GM12878 (cell line): ENCODE data around the gene KLHL3. TPM values are rescaled to one million over a fixed set of nuclear protein-coding genes. Genes with fewer than 3 reads are reported as not detected.

Experiments used
- ATAC-seq: fragments of 200-7000 bp; cut with Tn5 transposase; 3 replicates; pipeline ENCODE4 v1.9.1; 2020; ENCODE audit warnings: mild to moderate bottlenecking, moderate library complexity
- BruUV-seq: library from RNA; stranded (reverse); fragments of 400-500 nt; replicated peaks from 2 replicates; lab custom pipeline; 2021; lab: Mats Ljungman, UMichigan
- CTCF ChIA-PET: fragments of 300-600 bp; sonication (Branson Sonifier 250); formaldehyde crosslinking; extraction: SDS; loops from one replicate; lab custom pipeline; 2021; ENCODE audit warnings: inconsistent platforms; lab: Yijun Ruan, JAX
- POLR2A ChIA-PET: fragments of 350-600 bp; formaldehyde crosslinking; extraction: SDS; loops from one replicate; lab custom pipeline; 2021; ENCODE audit warnings: inconsistent platforms; lab: Charles Lee
- RAD21 ChIA-PET: fragments of 300-600 bp; sonication (Branson Sonifier 250); formaldehyde crosslinking; loops from one replicate; lab custom pipeline; 2023; ENCODE audit warnings: antibody characterized with exemption; ENCODE audit not compliant: unreplicated experiment; lab: Charles Lee
- SMC1A ChIA-PET: fragments of 300-600 bp; sonication (Branson Sonifier 250); formaldehyde crosslinking; loops from one replicate; lab custom pipeline; 2023; ENCODE audit not compliant: unreplicated experiment, uncharacterized antibody; lab: Charles Lee
- DNase-seq: peaks from one replicate; pipeline ENCODE4 v3.0.0-alpha.2; 2011; ENCODE audit warnings: low read depth, low spot score
- FAIRE-seq: peaks from 3 replicates; lab custom pipeline; 2011; peaks lifted over from hg19 to GRCh38; lab: Jason Lieb, UNC
- H2AFZ ChIP-seq: 2 replicates; pipeline ENCODE4 v1.6.0; 2011; ENCODE audit warnings: low read depth, low read length, control low read depth; ENCODE audit not compliant: control insufficient read depth
- H3K27ac ChIP-seq: 2 replicates; pipeline ENCODE4 v1.5.1; 2011; ENCODE audit warnings: control low read depth; ENCODE audit not compliant: control insufficient read depth, insufficient read depth
- H3K27me3 ChIP-seq, 2 experiments: replicated peaks in 1 of 2; 2 replicates each; pipeline versions ENCODE4 v1.6.0 to v1.6.1; 2011; ENCODE audit warnings: low read length in 1 of 2; ENCODE audit not compliant: control insufficient read depth in 2 of 2, insufficient read depth in 2 of 2
- H3K36me3 ChIP-seq, 2 experiments: 2 replicates each; pipeline ENCODE4 v1.5.1; 2011; ENCODE audit warnings: low read length in 1 of 2; ENCODE audit not compliant: control insufficient read depth in 2 of 2, insufficient read depth in 2 of 2
- H3K4me1 ChIP-seq: 2 replicates; pipeline ENCODE4 v1.6.1; 2011; ENCODE audit warnings: mild to moderate bottlenecking, low read length, moderate library complexity, mixed read lengths; ENCODE audit not compliant: control insufficient read depth, insufficient read depth
- H3K4me2 ChIP-seq: 2 replicates; pipeline ENCODE4 v1.6.0; 2011; ENCODE audit warnings: control low read depth; ENCODE audit not compliant: control insufficient read depth, insufficient read depth
- H3K4me3 ChIP-seq: fragments of 200-600 bp; sonication (generic); 2 replicates; pipeline ENCODE4 v1.5.1; 2016
- H3K79me2 ChIP-seq: 2 replicates; pipeline ENCODE4 v1.6.0; 2011; ENCODE audit warnings: low read length; ENCODE audit not compliant: control insufficient read depth, insufficient read depth
- H3K9ac ChIP-seq: 2 replicates; pipeline ENCODE4 v1.8.0; 2011; ENCODE audit warnings: low read length, control low read depth, mixed read lengths; ENCODE audit not compliant: control insufficient read depth, insufficient read depth
- H3K9me3 ChIP-seq: replicated peaks from 3 replicates; pipeline ENCODE4 v1.5.1; 2011; ENCODE audit warnings: mild to moderate bottlenecking, low read length; ENCODE audit not compliant: control insufficient read depth, insufficient read depth
- H4K20me1 ChIP-seq: 2 replicates; pipeline ENCODE4 v1.6.0; 2011; ENCODE audit not compliant: control insufficient read depth, insufficient read depth
- BMI1 ChIP-seq: fragments of 450-650 bp; IDR thresholded peaks from 2 replicates; pipeline ENCODE4 v1.6.1; 2016; ENCODE audit warnings: mild to moderate bottlenecking, moderate library complexity, borderline replicate concordance
- CHD1 ChIP-seq: IDR thresholded peaks from 2 replicates; pipeline ENCODE4 v1.6.1; 2012; ENCODE audit warnings: low read depth, low read length, improper control_type of control experiment
- HDAC2 ChIP-seq: fragments of 200-600 bp; sonication (generic); IDR thresholded peaks from 2 replicates; pipeline ENCODE4 v1.6.1; 2017
- KAT2A ChIP-seq: conservative IDR thresholded peaks from 2 replicates; pipeline ENCODE4 v1.6.1; 2011; ENCODE audit warnings: low read depth, low read length; ENCODE audit not compliant: control insufficient read depth
- PML ChIP-seq: IDR thresholded peaks from 2 replicates; pipeline ENCODE4 v1.6.1; 2012; ENCODE audit warnings: low read length, inconsistent platforms
- RUNX3 ChIP-seq: IDR thresholded peaks from 2 replicates; pipeline ENCODE4 v1.6.1; 2012; ENCODE audit warnings: low read length, inconsistent platforms
- TCF12 ChIP-seq: IDR thresholded peaks from 2 replicates; pipeline ENCODE4 v1.6.1; 2011; ENCODE audit warnings: low read depth, mild to moderate bottlenecking, low read length
- TCF3 ChIP-seq: IDR thresholded peaks from 2 replicates; pipeline ENCODE4 v1.6.1; 2012; ENCODE audit warnings: low read depth, mild to moderate bottlenecking, low read length, borderline replicate concordance; ENCODE audit not compliant: insufficient read depth
- ZNF217 ChIP-seq: fragments of 450-650 bp; IDR thresholded peaks from 2 replicates; pipeline ENCODE4 v1.6.1; 2017; ENCODE audit warnings: antibody characterized with exemption, mild to moderate bottlenecking
- ZNF24 ChIP-seq: fragments of 450-650 bp; IDR thresholded peaks from 2 replicates; pipeline ENCODE4 v1.6.1; 2017; ENCODE audit warnings: antibody characterized with exemption, mild to moderate bottlenecking
- WGBS: methylation state at CpG from one replicate; pipeline ENCODE4 v1.1.6; 2016; ENCODE audit warnings: low lambda C conversion rate; ENCODE audit not compliant: insufficient replicate concordance, insufficient coverage; ENCODE audit errors: missing lambda C conversion rate; 5-methylcytosine and 5-hydroxymethylcytosine counted together
- in situ Hi-C: fragments of 300-500 bp; cut with MboI; formaldehyde crosslinking; loops from 9 replicates; pipeline ENCODE4 v1.14.3; 2018; ENCODE audit warnings: mixed read lengths
- intact Hi-C: fragments of 100-400 bp; cut with micrococcal nuclease; formaldehyde crosslinking; loops from one replicate; pipeline ENCODE4 v1.14.2; 2022; ENCODE audit not compliant: unreplicated experiment
- polyA plus RNA-seq, 11 experiments: library from polyadenylated mRNA; depleted of rRNA in 4 of 11; unstranded in 6 of 11; stranded (reverse) in 5 of 11; fragments of >200 nt; fragmentation: Nextera tagmentation in 4 of 11; fragmentation: Illumina TruSeq in 1 of 11; extraction: Ambion mirVana in 4 of 11; extraction: Trizol in 1 of 11; gene quantifications; 1 replicate in 1 of 11; 2 replicates in 10 of 11; pipeline versions ENCODE4 v1.2.1 to v1.2.3, GENCODE V29; 2011 to 2016; ENCODE audit warnings: inconsistent platforms in 2 of 11, missing spikeins in 2 of 11, low read depth in 1 of 11
- total RNA-seq, 4 experiments: library from RNA; depleted of rRNA in 3 of 4; stranded (reverse); fragments of >200 nt in 3 of 4; fragmentation: Illumina TruSeq in 1 of 4; extraction: Trizol in 1 of 4; gene quantifications; 2 replicates each; pipeline versions ENCODE4 v1.2.1 to v1.2.3, GENCODE V29; 2013 to 2021
- TF ChIP-seq, protein P1 (sequence below): fragments of 450-650 bp; IDR thresholded peaks from 2 replicates; pipeline ENCODE4 v1.6.1; 2016; ENCODE audit warnings: mild to moderate bottlenecking
- TF ChIP-seq, protein P2 (sequence below): fragments of 450-650 bp; IDR thresholded peaks from 2 replicates; pipeline ENCODE4 v1.6.1; 2016; ENCODE audit warnings: mild to moderate bottlenecking, moderate library complexity, borderline replicate concordance
- TF ChIP-seq, protein P3 (sequence below): IDR thresholded peaks from 2 replicates; pipeline ENCODE4 v1.6.1; 2012; ENCODE audit warnings: low read depth, low read length, improper control_type of control experiment
- TF ChIP-seq, protein P4 (sequence below): fragments of 450-650 bp; IDR thresholded peaks from 2 replicates; pipeline ENCODE4 v1.6.1; 2017; ENCODE audit warnings: mild to moderate bottlenecking, low read depth, inconsistent platforms; ENCODE audit not compliant: poor library complexity, severe bottlenecking

KLHL3 gene
- total and polyA plus RNA-seq, 10 of the 15 experiments (the other 5 are each of a cell fraction or from before 2014, with no cell fraction given), result 1.7 to 11.7 (median 5.6) TPM

DNA sequence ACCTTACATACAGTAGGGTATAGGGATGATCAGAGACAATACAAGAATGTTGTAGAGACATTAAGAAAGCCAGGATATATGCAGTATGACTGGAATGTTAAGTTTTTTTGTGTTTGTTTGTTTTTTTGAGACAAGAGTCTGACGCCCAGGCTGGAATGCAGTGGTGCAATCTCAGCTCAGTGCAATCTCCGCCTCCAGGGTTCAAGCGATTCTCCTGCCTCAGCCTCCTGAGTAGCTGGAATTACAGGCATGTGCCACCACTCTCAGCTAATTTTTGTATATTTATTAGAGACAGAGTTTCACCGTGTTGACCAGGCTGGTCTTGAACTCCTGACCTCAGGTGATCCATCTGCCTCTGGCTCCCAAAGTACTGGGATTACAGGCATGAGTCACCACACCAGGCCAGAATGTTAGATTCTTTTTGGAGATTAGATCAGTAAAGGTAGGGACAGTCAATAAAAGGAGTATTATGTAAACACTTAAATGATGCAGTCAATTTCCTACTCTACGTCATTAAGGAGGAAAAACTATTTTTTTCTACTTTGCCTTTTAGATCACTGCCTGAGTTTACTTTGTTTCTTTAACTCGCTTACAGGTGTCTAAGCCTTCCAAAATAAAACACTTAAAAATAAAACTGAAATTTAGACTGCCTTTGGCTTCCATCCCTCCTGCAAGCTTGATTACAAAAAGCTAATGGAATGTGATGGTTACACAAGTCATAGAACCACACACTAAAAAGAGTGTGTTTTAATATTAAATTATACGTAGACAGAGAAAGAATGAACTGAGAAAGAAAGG lies 25.0 kb upstream of the KLHL3 start (continued):
- TF ChIP-seq HDAC2 (no peak), TCF12 (no peak), BMI1 (no peak), PML (no peak)
- TF ChIP-seq, protein P1, sequence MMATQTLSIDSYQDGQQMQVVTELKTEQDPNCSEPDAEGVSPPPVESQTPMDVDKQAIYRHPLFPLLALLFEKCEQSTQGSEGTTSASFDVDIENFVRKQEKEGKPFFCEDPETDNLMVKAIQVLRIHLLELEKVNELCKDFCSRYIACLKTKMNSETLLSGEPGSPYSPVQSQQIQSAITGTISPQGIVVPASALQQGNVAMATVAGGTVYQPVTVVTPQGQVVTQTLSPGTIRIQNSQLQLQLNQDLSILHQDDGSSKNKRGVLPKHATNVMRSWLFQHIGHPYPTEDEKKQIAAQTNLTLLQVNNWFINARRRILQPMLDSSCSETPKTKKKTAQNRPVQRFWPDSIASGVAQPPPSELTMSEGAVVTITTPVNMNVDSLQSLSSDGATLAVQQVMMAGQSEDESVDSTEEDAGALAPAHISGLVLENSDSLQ, result no peak

DNA sequence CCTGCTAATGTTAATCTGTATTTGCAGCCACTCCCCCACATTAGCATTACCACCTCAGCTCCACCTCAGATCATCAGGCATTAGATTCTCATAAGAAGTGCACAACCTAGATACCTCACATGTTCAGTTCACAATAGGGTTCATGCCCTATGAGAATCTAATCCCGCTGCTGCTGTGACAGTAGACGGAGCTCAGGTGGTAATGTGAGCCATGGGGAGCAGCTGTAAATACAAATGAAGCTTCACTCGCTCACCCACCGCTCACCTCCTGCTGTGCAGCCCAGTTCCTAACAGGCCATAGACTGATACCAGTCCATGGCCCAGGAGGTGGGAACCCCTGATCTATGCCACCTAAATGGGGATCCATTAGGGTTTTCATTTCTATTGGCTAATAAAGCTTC lies 24.4 kb upstream of the KLHL3 start:
- no peaks in the 10 kb centered on the region for H3K27me3 ChIP-seq
- ChIA-PET RAD21 (no interaction called here), POLR2A (no interaction called here), SMC1A (interaction anchor here (0.6 to 1.6 kb wide), 5 partner anchors 19 to 376 kb away, joined by 3 to 8 read pairs (median 3); no protein-coding TSS in a partner anchor), CTCF (interaction anchor here (1.1 to 3.3 kb wide), 3 partner anchors 9 to 19 kb away, joined by 3 to 19 read pairs (median 7); no protein-coding TSS in a partner anchor)
- no peaks in the 10 kb centered on the region for H3K9me3 ChIP-seq
- intact Hi-C loops (no loop called here), in situ Hi-C loops (no loop called here)
- no peak overlapping the region for H2AFZ ChIP-seq
- no peaks in the 10 kb centered on the region for H3K79me2 ChIP-seq
- no peak overlapping the region for H3K4me2 ChIP-seq
- H3K36me3 ChIP-seq, result no peaks in the 10 kb centered on the region
- no peak for ATAC-seq
- FAIRE-seq, result no peak
- no peak overlapping the region for H3K9ac ChIP-seq
- WGBS, result 99% methylated on average over 4 of the region's 4 CpGs
- H3K4me1 ChIP-seq, result peaks cover 17% of the 10 kb centered on the region
- no peak for DNase-seq
- H4K20me1 ChIP-seq, result no peaks in the 10 kb centered on the region
- no peak overlapping the region for H3K27ac ChIP-seq
- no peak overlapping the region for H3K4me3 ChIP-seq
- BruUV-seq, result no TSS peak
- TF ChIP-seq, protein P2, sequence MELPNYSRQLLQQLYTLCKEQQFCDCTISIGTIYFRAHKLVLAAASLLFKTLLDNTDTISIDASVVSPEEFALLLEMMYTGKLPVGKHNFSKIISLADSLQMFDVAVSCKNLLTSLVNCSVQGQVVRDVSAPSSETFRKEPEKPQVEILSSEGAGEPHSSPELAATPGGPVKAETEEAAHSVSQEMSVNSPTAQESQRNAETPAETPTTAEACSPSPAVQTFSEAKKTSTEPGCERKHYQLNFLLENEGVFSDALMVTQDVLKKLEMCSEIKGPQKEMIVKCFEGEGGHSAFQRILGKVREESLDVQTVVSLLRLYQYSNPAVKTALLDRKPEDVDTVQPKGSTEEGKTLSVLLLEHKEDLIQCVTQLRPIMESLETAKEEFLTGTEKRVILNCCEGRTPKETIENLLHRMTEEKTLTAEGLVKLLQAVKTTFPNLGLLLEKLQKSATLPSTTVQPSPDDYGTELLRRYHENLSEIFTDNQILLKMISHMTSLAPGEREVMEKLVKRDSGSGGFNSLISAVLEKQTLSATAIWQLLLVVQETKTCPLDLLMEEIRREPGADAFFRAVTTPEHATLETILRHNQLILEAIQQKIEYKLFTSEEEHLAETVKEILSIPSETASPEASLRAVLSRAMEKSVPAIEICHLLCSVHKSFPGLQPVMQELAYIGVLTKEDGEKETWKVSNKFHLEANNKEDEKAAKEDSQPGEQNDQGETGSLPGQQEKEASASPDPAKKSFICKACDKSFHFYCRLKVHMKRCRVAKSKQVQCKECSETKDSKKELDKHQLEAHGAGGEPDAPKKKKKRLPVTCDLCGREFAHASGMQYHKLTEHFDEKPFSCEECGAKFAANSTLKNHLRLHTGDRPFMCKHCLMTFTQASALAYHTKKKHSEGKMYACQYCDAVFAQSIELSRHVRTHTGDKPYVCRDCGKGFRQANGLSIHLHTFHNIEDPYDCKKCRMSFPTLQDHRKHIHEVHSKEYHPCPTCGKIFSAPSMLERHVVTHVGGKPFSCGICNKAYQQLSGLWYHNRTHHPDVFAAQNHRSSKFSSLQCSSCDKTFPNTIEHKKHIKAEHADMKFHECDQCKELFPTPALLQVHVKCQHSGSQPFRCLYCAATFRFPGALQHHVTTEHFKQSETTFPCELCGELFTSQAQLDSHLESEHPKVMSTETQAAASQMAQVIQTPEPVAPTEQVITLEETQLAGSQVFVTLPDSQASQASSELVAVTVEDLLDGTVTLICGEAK, result no peak
- no peak for TF ChIP-seq RUNX3
- TF ChIP-seq KAT2A, result no peak
- TF ChIP-seq, protein P3, sequence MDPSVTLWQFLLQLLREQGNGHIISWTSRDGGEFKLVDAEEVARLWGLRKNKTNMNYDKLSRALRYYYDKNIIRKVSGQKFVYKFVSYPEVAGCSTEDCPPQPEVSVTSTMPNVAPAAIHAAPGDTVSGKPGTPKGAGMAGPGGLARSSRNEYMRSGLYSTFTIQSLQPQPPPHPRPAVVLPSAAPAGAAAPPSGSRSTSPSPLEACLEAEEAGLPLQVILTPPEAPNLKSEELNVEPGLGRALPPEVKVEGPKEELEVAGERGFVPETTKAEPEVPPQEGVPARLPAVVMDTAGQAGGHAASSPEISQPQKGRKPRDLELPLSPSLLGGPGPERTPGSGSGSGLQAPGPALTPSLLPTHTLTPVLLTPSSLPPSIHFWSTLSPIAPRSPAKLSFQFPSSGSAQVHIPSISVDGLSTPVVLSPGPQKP, result no peak
- TF ChIP-seq, protein P4, sequence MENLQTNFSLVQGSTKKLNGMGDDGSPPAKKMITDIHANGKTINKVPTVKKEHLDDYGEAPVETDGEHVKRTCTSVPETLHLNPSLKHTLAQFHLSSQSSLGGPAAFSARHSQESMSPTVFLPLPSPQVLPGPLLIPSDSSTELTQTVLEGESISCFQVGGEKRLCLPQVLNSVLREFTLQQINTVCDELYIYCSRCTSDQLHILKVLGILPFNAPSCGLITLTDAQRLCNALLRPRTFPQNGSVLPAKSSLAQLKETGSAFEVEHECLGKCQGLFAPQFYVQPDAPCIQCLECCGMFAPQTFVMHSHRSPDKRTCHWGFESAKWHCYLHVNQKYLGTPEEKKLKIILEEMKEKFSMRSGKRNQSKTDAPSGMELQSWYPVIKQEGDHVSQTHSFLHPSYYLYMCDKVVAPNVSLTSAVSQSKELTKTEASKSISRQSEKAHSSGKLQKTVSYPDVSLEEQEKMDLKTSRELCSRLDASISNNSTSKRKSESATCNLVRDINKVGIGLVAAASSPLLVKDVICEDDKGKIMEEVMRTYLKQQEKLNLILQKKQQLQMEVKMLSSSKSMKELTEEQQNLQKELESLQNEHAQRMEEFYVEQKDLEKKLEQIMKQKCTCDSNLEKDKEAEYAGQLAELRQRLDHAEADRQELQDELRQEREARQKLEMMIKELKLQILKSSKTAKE, result no peak
- no peak for TF ChIP-seq TCF3
- no peak for TF ChIP-seq ZNF217
- TF ChIP-seq ZNF24, result no peak
- no peak for TF ChIP-seq CHD1
